ENCODE measurements around the gene SOX30.
A peak's percentile ranks its signal among the peaks of the same experiment; 100 is the strongest.

The SOX30 gene

GRCh38 chr5:157592594-157592993 lies 59.6 kb downstream of the SOX30 start:
- peaks cover 12% of the 10 kb centered on the region for H3K9me3 Mint-ChIP-seq
- H3K4me3 Mint-ChIP-seq: no peak overlapping the region
- H3K27me3 Mint-ChIP-seq: no peaks in the 10 kb centered on the region
- peaks cover 61% of the 10 kb centered on the region for H3K4me1 Mint-ChIP-seq
- DNase-seq: no peak
- H3K27ac Mint-ChIP-seq: peak overlapping the region; percentile 77
- peaks cover 19% of the 10 kb centered on the region for H3K36me3 Mint-ChIP-seq
- CTCF ChIA-PET: interaction anchor here (0.6 to 1.1 kb wide), 3 partner anchors 8 to 113 kb away, joined by 3 to 4 read pairs (median 3); no protein-coding TSS in a partner anchor

- no peak for DNase-seq
- CTCF ChIA-PET: no interaction called here
- H3K4me1 Mint-ChIP-seq: peaks cover 40% of the 10 kb centered on the region
- no peak overlapping the region for H3K27ac Mint-ChIP-seq
- peaks cover 7% of the 10 kb centered on the region for H3K9me3 Mint-ChIP-seq
- no peaks in the 10 kb centered on the region for H3K27me3 Mint-ChIP-seq
- no peak overlapping the region for H3K4me3 Mint-ChIP-seq
- H3K36me3 Mint-ChIP-seq: peaks cover 14% of the 10 kb centered on the region
Observed at GRCh38 chr5:157590478-157590877, 61.8 kb downstream of the SOX30 start.

GRCh38 chr5:157584628-157585027 lies 67.6 kb downstream of the SOX30 start:
- Mint-ChIP-seq H3K9me3 (peaks cover 2% of the 10 kb centered on the region), H3K27me3 (no peaks in the 10 kb centered on the region), H3K36me3 (peaks cover 4% of the 10 kb centered on the region), H3K4me3 (no peak overlapping the region), H3K27ac (no peak overlapping the region), H3K4me1 (peaks cover 33% of the 10 kb centered on the region)
- DNase-seq: no peak
- CTCF ChIA-PET: interaction anchor here (0.8 to 1.8 kb wide), 3 partner anchors 8 to 133 kb away, joined by 3 to 4 read pairs (median 3); no protein-coding TSS in a partner anchor

- no peak overlapping the region for H3K4me3 Mint-ChIP-seq
- H3K36me3 Mint-ChIP-seq: peaks cover 4% of the 10 kb centered on the region
- peaks cover 2% of the 10 kb centered on the region for H3K9me3 Mint-ChIP-seq
- CTCF ChIA-PET: interaction anchor here (0.8 to 1.8 kb wide), 4 partner anchors 13 to 150 kb away, joined by 3 to 4 read pairs (median 4); no protein-coding TSS in a partner anchor
- H3K4me1 Mint-ChIP-seq: peaks cover 45% of the 10 kb centered on the region
- peak overlapping the region; percentile 28 for H3K27ac Mint-ChIP-seq
- H3K27me3 Mint-ChIP-seq: no peaks in the 10 kb centered on the region
- DNase-seq: no peak
Observed at GRCh38 chr5:157582731-157583620, 69.3 kb downstream of the SOX30 start.

- no peak overlapping the region for H3K4me3 Mint-ChIP-seq
- peaks cover 52% of the 10 kb centered on the region for H3K4me1 Mint-ChIP-seq
- peaks cover under 1% of the 10 kb centered on the region for H3K27me3 Mint-ChIP-seq
- no peak overlapping the region for H3K27ac Mint-ChIP-seq
- no peak for DNase-seq
- CTCF ChIA-PET: interaction anchor here (0.8 kb wide), 1 partner anchor 149 kb away, joined by 3 read pairs; no protein-coding TSS in a partner anchor
- peaks cover 2% of the 10 kb centered on the region for H3K9me3 Mint-ChIP-seq
- H3K36me3 Mint-ChIP-seq: peaks cover 4% of the 10 kb centered on the region
Observed at GRCh38 chr5:157581901-157582300, 70.3 kb downstream of the SOX30 start.

- Mint-ChIP-seq H3K4me3 (no peak overlapping the region), H3K36me3 (peaks cover 19% of the 10 kb centered on the region), H3K27ac (no peak overlapping the region), H3K9me3 (no peaks in the 10 kb centered on the region), H3K27me3 (peaks cover 25% of the 10 kb centered on the region), H3K4me1 (peaks cover 68% of the 10 kb centered on the region)
- CTCF ChIA-PET: interaction anchor here (1.3 to 1.8 kb wide), 2 partner anchors 18 to 29 kb away, joined by 3 to 4 read pairs; no protein-coding TSS in a partner anchor
- no peak for DNase-seq
Observed at GRCh38 chr5:157578079-157578780, 74.0 kb downstream of the SOX30 start.

- H3K9me3 Mint-ChIP-seq: no peaks in the 10 kb centered on the region
- H3K36me3 Mint-ChIP-seq: peaks cover 22% of the 10 kb centered on the region
- DNase-seq: no peak
- H3K4me1 Mint-ChIP-seq: peaks cover 69% of the 10 kb centered on the region
- H3K27me3 Mint-ChIP-seq: peaks cover 25% of the 10 kb centered on the region
- H3K4me3 Mint-ChIP-seq: peak overlapping the region; percentile 73
- H3K27ac Mint-ChIP-seq: no peak overlapping the region
- CTCF ChIA-PET: no interaction called here
Observed at GRCh38 chr5:157576678-157577077, 75.6 kb downstream of the SOX30 start.
